ENCODE measurements around the gene DTX2.
"Not testable (repeated sequence)": the region's sequence is repeated elsewhere in the genome, so short reads cannot be mapped to it uniquely, and the experiment has no call there.

GRCh38 chr7:76461464-76462101 is at the start of gene DTX2:
- not testable (repeated sequence) for TF ChIP-seq CTCF, POLR2A (IDR thresholded peaks at IDR 0.05)

Data from right lobe of liver (tissue), 4 donors.